Ovary (tissue), 3 donors: Measurements from ENCODE around the gene WDR20.

ENCODE experiments used
- CTCF ChIP-seq, 3 donors: fragments of 450-650 bp in 2 of 3; fragments of 200-600 bp in 1 of 3; IDR thresholded peaks; one replicate each; pipeline versions ENCODE4 v1.5.1 to v1.8.0; 2016 to 2022; ENCODE audit warnings: antibody characterized with exemption in 3 of 3, mild to moderate bottlenecking in 1 of 3
- EP300 ChIP-seq: sonication (generic); formaldehyde crosslinking; IDR thresholded peaks from one replicate; pipeline ENCODE4 v1.6.1; 2017; ENCODE audit warnings: antibody characterized with exemption
- POLR2A ChIP-seq: fragments of 450-650 bp; IDR thresholded peaks from one replicate; pipeline ENCODE4 v1.6.1; 2017; ENCODE audit warnings: antibody characterized with exemption, mild to moderate bottlenecking, moderate library complexity
- donor health status: DM: no; HTN: no; CAD: no.

GRCh38 chr14:102235275-102235897 lies 95.7 kb downstream of the WDR20 start:
- TF ChIP-seq CTCF (IDR thresholded peaks at IDR 0.05) (peak; percentile 64 to 81 (median 79)), POLR2A (no peak), EP300 (no peak)
